Measurements from ENCODE around the gene ATXN3L. TPM values are rescaled to one million over a fixed set of nuclear protein-coding genes. Genes with fewer than 3 reads are reported as not detected.

ATXN3L gene
- total and polyA plus RNA-seq, 4 donors = not detected

DNA sequence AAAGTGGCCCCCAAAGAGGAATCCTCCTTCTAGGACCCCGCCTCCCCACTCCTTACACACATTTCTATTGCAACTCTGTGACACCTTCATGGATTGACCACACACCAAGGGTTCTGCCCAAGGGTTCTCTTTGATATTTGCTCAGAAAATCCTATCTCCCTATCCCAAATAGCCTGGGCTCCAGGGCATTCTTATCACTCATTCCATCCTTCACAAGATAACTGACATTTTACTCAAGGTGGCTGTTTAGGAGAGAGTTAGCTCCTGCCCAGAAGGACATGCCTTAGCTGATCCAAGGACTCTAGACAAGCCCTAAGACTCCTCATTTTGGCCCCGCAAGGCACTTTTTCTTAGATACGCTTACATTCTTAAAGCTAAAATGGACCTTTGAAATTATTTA is 47.4 kb downstream of the ATXN3L start:
- H3K4me3 ChIP-seq (ENCODE audit: low read depth in 1 of 3, low read length in 3 of 3) = no peak overlapping the region
- no peak for DNase-seq (ENCODE audit: low spot score)
- H3K27me3 ChIP-seq (ENCODE audit: control insufficient read depth in 4 of 4, insufficient read depth in 4 of 4, low read length in 3 of 4) = no peaks in the 10 kb centered on the region
- no peak overlapping the region for H3K9ac ChIP-seq (ENCODE audit: low read depth in 1 of 2, low read length in 2 of 2)
- no peaks in the 10 kb centered on the region for H3K36me3 ChIP-seq (ENCODE audit: control insufficient read depth in 4 of 4, insufficient read depth in 3 of 4, low read depth in 1 of 4, low read length in 3 of 4)
- TF ChIP-seq JUND (IDR thresholded peaks at IDR 0.05) (no peak), HNF4A (conservative IDR thresholded peaks at IDR 0.05) (no peak), HNF4G (IDR thresholded peaks at IDR 0.05) (no peak), GABPA (IDR thresholded peaks at IDR 0.05 in 1 of 2, conservative IDR thresholded peaks at IDR 0.05 in 1 of 2) (no peak), FOXA2 (IDR thresholded peaks at IDR 0.05) (no peak), TAF1 (conservative IDR thresholded peaks at IDR 0.05) (no peak), FOXA1 (IDR thresholded peaks at IDR 0.05) (no peak), SP1 (IDR thresholded peaks at IDR 0.05) (no peak)
- TF ChIP-seq, protein P1, sequence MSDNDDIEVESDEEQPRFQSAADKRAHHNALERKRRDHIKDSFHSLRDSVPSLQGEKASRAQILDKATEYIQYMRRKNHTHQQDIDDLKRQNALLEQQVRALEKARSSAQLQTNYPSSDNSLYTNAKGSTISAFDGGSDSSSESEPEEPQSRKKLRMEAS (IDR thresholded peaks at IDR 0.05) = no peak
- H3K27ac ChIP-seq (ENCODE audit: low read depth in 1 of 2, low read length in 2 of 2) = no peak overlapping the region
- H3K4me1 ChIP-seq (ENCODE audit: control insufficient read depth in 4 of 4, insufficient read depth in 4 of 4, low read length in 3 of 4) = no peaks in the 10 kb centered on the region
- no peaks in the 10 kb centered on the region for H3K9me3 ChIP-seq (ENCODE audit: control insufficient read depth in 4 of 4, low read length in 3 of 4)
- WGBS = 97% methylated on average over 3 of the region's 3 CpGs

DNA sequence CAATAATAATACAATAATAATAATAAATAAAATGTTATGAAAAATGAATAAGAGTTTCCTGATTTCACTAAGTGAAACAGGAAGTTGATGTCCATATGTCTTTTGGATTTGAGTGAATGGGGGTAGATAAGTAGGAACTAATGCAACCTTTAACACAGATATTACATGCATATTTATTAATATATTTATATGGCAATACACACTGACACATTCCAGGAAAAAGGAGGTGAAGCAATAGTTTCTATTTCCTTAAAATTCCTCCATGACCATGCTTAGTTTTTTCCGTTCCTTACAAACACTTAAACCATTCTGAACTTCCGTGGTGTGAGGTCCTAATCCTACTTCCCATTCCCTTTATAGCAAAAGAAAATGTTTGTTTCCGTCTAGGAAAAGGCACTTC is 48.3 kb downstream of the ATXN3L start:
- TF ChIP-seq GABPA (IDR thresholded peaks at IDR 0.05 in 1 of 2, conservative IDR thresholded peaks at IDR 0.05 in 1 of 2) = no peak
- TF ChIP-seq JUND (IDR thresholded peaks at IDR 0.05) = no peak
- TF ChIP-seq, protein P2, sequence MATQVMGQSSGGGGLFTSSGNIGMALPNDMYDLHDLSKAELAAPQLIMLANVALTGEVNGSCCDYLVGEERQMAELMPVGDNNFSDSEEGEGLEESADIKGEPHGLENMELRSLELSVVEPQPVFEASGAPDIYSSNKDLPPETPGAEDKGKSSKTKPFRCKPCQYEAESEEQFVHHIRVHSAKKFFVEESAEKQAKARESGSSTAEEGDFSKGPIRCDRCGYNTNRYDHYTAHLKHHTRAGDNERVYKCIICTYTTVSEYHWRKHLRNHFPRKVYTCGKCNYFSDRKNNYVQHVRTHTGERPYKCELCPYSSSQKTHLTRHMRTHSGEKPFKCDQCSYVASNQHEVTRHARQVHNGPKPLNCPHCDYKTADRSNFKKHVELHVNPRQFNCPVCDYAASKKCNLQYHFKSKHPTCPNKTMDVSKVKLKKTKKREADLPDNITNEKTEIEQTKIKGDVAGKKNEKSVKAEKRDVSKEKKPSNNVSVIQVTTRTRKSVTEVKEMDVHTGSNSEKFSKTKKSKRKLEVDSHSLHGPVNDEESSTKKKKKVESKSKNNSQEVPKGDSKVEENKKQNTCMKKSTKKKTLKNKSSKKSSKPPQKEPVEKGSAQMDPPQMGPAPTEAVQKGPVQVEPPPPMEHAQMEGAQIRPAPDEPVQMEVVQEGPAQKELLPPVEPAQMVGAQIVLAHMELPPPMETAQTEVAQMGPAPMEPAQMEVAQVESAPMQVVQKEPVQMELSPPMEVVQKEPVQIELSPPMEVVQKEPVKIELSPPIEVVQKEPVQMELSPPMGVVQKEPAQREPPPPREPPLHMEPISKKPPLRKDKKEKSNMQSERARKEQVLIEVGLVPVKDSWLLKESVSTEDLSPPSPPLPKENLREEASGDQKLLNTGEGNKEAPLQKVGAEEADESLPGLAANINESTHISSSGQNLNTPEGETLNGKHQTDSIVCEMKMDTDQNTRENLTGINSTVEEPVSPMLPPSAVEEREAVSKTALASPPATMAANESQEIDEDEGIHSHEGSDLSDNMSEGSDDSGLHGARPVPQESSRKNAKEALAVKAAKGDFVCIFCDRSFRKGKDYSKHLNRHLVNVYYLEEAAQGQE (IDR thresholded peaks at IDR 0.05) = no peak
- TF ChIP-seq, protein P1 (IDR thresholded peaks at IDR 0.05) = no peak
- no peak for TF ChIP-seq TAF1 (conservative IDR thresholded peaks at IDR 0.05)
- TF ChIP-seq HNF4A (conservative IDR thresholded peaks at IDR 0.05) = no peak
- no peak for TF ChIP-seq NR2F2 (IDR thresholded peaks at IDR 0.05)
- TF ChIP-seq, protein P3, sequence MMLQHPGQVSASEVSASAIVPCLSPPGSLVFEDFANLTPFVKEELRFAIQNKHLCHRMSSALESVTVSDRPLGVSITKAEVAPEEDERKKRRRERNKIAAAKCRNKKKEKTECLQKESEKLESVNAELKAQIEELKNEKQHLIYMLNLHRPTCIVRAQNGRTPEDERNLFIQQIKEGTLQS (IDR thresholded peaks at IDR 0.05) = no peak
- no peak for TF ChIP-seq FOXA2 (IDR thresholded peaks at IDR 0.05)
- TF ChIP-seq, protein P4, sequence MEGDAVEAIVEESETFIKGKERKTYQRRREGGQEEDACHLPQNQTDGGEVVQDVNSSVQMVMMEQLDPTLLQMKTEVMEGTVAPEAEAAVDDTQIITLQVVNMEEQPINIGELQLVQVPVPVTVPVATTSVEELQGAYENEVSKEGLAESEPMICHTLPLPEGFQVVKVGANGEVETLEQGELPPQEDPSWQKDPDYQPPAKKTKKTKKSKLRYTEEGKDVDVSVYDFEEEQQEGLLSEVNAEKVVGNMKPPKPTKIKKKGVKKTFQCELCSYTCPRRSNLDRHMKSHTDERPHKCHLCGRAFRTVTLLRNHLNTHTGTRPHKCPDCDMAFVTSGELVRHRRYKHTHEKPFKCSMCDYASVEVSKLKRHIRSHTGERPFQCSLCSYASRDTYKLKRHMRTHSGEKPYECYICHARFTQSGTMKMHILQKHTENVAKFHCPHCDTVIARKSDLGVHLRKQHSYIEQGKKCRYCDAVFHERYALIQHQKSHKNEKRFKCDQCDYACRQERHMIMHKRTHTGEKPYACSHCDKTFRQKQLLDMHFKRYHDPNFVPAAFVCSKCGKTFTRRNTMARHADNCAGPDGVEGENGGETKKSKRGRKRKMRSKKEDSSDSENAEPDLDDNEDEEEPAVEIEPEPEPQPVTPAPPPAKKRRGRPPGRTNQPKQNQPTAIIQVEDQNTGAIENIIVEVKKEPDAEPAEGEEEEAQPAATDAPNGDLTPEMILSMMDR (IDR thresholded peaks at IDR 0.05; ENCODE audit: low read depth, low read length, missing input control) = no peak
- TF ChIP-seq EGR1 (IDR thresholded peaks at IDR 0.05; ENCODE audit: low read depth in 2 of 2) = no peak
- no peak for TF ChIP-seq FOXA1 (IDR thresholded peaks at IDR 0.05)
- no peak for TF ChIP-seq RXRA (IDR thresholded peaks at IDR 0.05)
- no peak for TF ChIP-seq HNF4G (IDR thresholded peaks at IDR 0.05)
- TF ChIP-seq SP1 (IDR thresholded peaks at IDR 0.05) = no peak
- Histone ChIP-seq H3K4me3 (ENCODE audit: low read depth in 1 of 3, low read length in 3 of 3) (no peak overlapping the region), H3K36me3 (ENCODE audit: control insufficient read depth in 4 of 4, insufficient read depth in 3 of 4, low read depth in 1 of 4, low read length in 3 of 4) (no peaks in the 10 kb centered on the region), H3K27ac (ENCODE audit: low read depth in 1 of 2, low read length in 2 of 2) (no peak overlapping the region), H3K9me3 (ENCODE audit: control insufficient read depth in 4 of 4, low read length in 3 of 4) (no peaks in the 10 kb centered on the region), H3K4me1 (ENCODE audit: control insufficient read depth in 4 of 4, insufficient read depth in 4 of 4, low read length in 3 of 4) (no peaks in the 10 kb centered on the region), H3K9ac (ENCODE audit: low read depth in 1 of 2, low read length in 2 of 2) (no peak overlapping the region), H3K27me3 (ENCODE audit: control insufficient read depth in 4 of 4, insufficient read depth in 4 of 4, low read length in 3 of 4) (no peaks in the 10 kb centered on the region)
- 80% methylated on average over 3 of the region's 3 CpGs for WGBS
- DNase-seq (ENCODE audit: low spot score) = no peak

Measured in liver (tissue), 9 donors.